ENCODE data around the gene CTRB2. TPM values are rescaled to one million over a fixed set of nuclear protein-coding genes. Genes with fewer than 3 reads are reported as not detected.

CTRB2 gene
- total RNA-seq, 2 experiments from 2014 or later = not detected

DNA sequence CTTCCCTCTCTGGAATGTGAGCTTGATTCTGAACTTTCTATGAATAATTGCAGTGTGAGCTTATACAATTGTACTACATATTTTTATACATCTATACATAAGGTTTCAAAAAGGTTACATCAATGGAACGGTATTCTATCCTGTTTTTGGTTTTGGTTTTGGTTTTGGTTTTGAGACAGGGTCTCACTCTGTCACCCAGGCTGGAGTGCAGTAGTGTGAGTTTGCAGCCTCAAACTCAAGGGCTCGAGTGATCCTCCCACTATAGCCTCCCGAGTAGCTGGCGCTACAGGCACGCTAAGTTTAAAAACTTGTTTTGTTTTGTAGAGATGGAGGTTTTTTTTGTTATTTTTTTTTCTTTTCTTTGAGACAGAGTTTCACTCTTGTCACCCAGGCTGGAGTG is 12.9 kb upstream of the CTRB2 start:
- intact Hi-C loops (cut with micrococcal nuclease; ENCODE audit: unreplicated experiment) = loop anchor here (2.0 kb wide), 1 partner anchor 17 kb away; no protein-coding TSS in a partner anchor
- no peaks in the 10 kb centered on the region for H3K9me2 ChIP-seq (ENCODE audit: insufficient read depth, low read length)
- no peak overlapping the region for H3K4me3 ChIP-seq (ENCODE audit: low read depth, low read length, poor library complexity, severe bottlenecking)
- TF ChIP-seq EZH2phosphoT487 (IDR thresholded peaks at IDR 0.05; ENCODE audit: borderline replicate concordance, low read depth, low read length) = no peak
- TF ChIP-seq, protein P1, sequence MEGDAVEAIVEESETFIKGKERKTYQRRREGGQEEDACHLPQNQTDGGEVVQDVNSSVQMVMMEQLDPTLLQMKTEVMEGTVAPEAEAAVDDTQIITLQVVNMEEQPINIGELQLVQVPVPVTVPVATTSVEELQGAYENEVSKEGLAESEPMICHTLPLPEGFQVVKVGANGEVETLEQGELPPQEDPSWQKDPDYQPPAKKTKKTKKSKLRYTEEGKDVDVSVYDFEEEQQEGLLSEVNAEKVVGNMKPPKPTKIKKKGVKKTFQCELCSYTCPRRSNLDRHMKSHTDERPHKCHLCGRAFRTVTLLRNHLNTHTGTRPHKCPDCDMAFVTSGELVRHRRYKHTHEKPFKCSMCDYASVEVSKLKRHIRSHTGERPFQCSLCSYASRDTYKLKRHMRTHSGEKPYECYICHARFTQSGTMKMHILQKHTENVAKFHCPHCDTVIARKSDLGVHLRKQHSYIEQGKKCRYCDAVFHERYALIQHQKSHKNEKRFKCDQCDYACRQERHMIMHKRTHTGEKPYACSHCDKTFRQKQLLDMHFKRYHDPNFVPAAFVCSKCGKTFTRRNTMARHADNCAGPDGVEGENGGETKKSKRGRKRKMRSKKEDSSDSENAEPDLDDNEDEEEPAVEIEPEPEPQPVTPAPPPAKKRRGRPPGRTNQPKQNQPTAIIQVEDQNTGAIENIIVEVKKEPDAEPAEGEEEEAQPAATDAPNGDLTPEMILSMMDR (conservative IDR thresholded peaks at IDR 0.05; ENCODE audit: low read length) = no peak
- peak overlapping the region; percentile 11; the same call in 1 of the 2 replicates for H3K4me2 ChIP-seq (ENCODE audit: low read length)
- H3K79me2 ChIP-seq (ENCODE audit: insufficient read depth, low read depth, low read length) = no peaks in the 10 kb centered on the region
- peak; percentile 11 for DNase-seq (ENCODE audit: low spot score)
- no peaks in the 10 kb centered on the region for H3K4me1 ChIP-seq (ENCODE audit: insufficient read depth, low read length, poor library complexity, severe bottlenecking)
- no peak overlapping the region for H3K27ac ChIP-seq (ENCODE audit: low read depth, low read length, poor library complexity, severe bottlenecking)
- no peaks in the 10 kb centered on the region for H3K9me3 ChIP-seq (ENCODE audit: low read length)
- POLR2A ChIA-PET = interaction anchor here (0.5 to 1.2 kb wide), 8 partner anchors 11 to 268 kb away, joined by 3 to 7 read pairs (median 4); no protein-coding TSS in a partner anchor
- no peaks in the 10 kb centered on the region for H4K20me1 ChIP-seq (ENCODE audit: insufficient read depth, low read length)
- CTCF ChIA-PET (ENCODE audit: unreplicated experiment) = interaction anchor here (0.6 to 1.2 kb wide), 2 partner anchors 13 to 93 kb away, joined by 3 to 4 read pairs; no protein-coding TSS in a partner anchor
- H2AFZ ChIP-seq (ENCODE audit: low read length) = peak overlapping the region; percentile 74; the same call in 1 of the 2 replicates
- BruUV-seq (replicated peaks) = no TSS peak
- H3K36me3 ChIP-seq (ENCODE audit: insufficient read depth, low read length) = no peaks in the 10 kb centered on the region

GRCh38 chr16:75219088-75219487 is 12.1 kb upstream of the CTRB2 start:
- Histone ChIP-seq H3K4me1 (ENCODE audit: insufficient read depth, low read length, poor library complexity, severe bottlenecking) (no peaks in the 10 kb centered on the region), H3K36me3 (ENCODE audit: insufficient read depth, low read length) (no peaks in the 10 kb centered on the region), H3K9me3 (ENCODE audit: low read length) (no peaks in the 10 kb centered on the region), H3K79me2 (ENCODE audit: insufficient read depth, low read depth, low read length) (no peaks in the 10 kb centered on the region), H3K27ac (ENCODE audit: low read depth, low read length, poor library complexity, severe bottlenecking) (no peak overlapping the region), H3K9me2 (ENCODE audit: insufficient read depth, low read length) (no peaks in the 10 kb centered on the region), H3K4me3 (ENCODE audit: low read depth, low read length, poor library complexity, severe bottlenecking) (no peak overlapping the region), H3K4me2 (ENCODE audit: low read length) (no peak overlapping the region), H2AFZ (ENCODE audit: low read length) (peak overlapping the region; percentile 74; the same call in 1 of the 2 replicates), H4K20me1 (ENCODE audit: insufficient read depth, low read length) (no peaks in the 10 kb centered on the region)
- TF ChIP-seq EZH2phosphoT487 (IDR thresholded peaks at IDR 0.05; ENCODE audit: borderline replicate concordance, low read depth, low read length) = no peak
- TF ChIP-seq, protein P1 (conservative IDR thresholded peaks at IDR 0.05; ENCODE audit: low read length) = no peak
- ChIA-PET CTCF (ENCODE audit: unreplicated experiment) (interaction anchor here (1.2 kb wide), 1 partner anchor 14 kb away, joined by 4 read pairs; no protein-coding TSS in a partner anchor), POLR2A (interaction anchor here (0.7 to 1.2 kb wide), 3 partner anchors 12 to 20 kb away, joined by 3 to 4 read pairs (median 3); no protein-coding TSS in a partner anchor)
- no peak for DNase-seq (ENCODE audit: low spot score)
- intact Hi-C loops (cut with micrococcal nuclease; ENCODE audit: unreplicated experiment) = loop anchor here (2.0 kb wide), 1 partner anchor 16 kb away; no protein-coding TSS in a partner anchor
- BruUV-seq (replicated peaks) = no TSS peak
